Endothelial cell of umbilical vein (primary cell): ENCODE measurements around the gene SCN10A. TPM values are rescaled to one million over a fixed set of nuclear protein-coding genes. Genes with fewer than 3 reads are reported as not detected.

Experiments
- BruUV-seq: library from RNA; stranded (reverse); fragments of 400-500 nt; replicated peaks from 2 replicates; lab custom pipeline; 2021; lab: Mats Ljungman, UMichigan
- CTCF ChIA-PET: fragments of 300-600, 350-600 bp; sonication (Branson Sonifier 250); formaldehyde crosslinking; loops from one replicate; lab custom pipeline; 2021; ENCODE audit warnings: antibody characterized with exemption, inconsistent platforms; lab: Charles Lee
- POLR2A ChIA-PET: fragments of 300-600, 350-600 bp; sonication (Branson Sonifier 250); formaldehyde crosslinking; loops from one replicate; lab custom pipeline; 2021; ENCODE audit warnings: antibody characterized with exemption, inconsistent platforms; lab: Charles Lee
- DNase-seq: peaks from one replicate; pipeline ENCODE4 v3.0.0-alpha.2; 2011; ENCODE audit warnings: low read depth, low spot score
- FAIRE-seq: peaks from 2 replicates; lab custom pipeline; 2011; peaks lifted over from hg19 to GRCh38; lab: Jason Lieb, UNC
- H2AFZ ChIP-seq: 2 replicates; pipeline ENCODE4 v1.6.0; 2012; ENCODE audit warnings: low read depth, low read length, control low read depth, inconsistent platforms
- H3K27ac ChIP-seq: 2 replicates; pipeline ENCODE4 v1.5.1; 2011; ENCODE audit warnings: low read depth, mild to moderate bottlenecking, control low read depth, low read length, moderate library complexity; ENCODE audit not compliant: insufficient read depth
- H3K27me3 ChIP-seq, 2 experiments: 2 replicates each; pipeline versions ENCODE4 v1.6.0 to v1.6.1; 2011; ENCODE audit warnings: low read length in 2 of 2, mixed read lengths in 1 of 2; ENCODE audit not compliant: control insufficient read depth in 2 of 2, insufficient read depth in 2 of 2
- H3K36me3 ChIP-seq, 2 experiments: 2 replicates in 1 of 2; 3 replicates in 1 of 2; pipeline ENCODE4 v1.5.1; 2011; ENCODE audit warnings: low read length in 2 of 2, mild to moderate bottlenecking in 1 of 2, moderate library complexity in 1 of 2; ENCODE audit not compliant: control insufficient read depth in 2 of 2, insufficient read depth in 2 of 2; ENCODE audit errors: extremely low read depth in 1 of 2
- H3K4me1 ChIP-seq: 3 replicates; pipeline ENCODE4 v1.5.1; 2011; ENCODE audit warnings: mild to moderate bottlenecking, low read length; ENCODE audit not compliant: control insufficient read depth, insufficient read depth; ENCODE audit errors: extremely low read depth
- H3K4me2 ChIP-seq: 2 replicates; pipeline ENCODE4 v1.6.1; 2011; ENCODE audit warnings: low read length, control low read depth, mixed read lengths; ENCODE audit not compliant: insufficient read depth
- H3K4me3 ChIP-seq, 3 experiments: fragments of 200-600 bp in 1 of 3; sonication (generic), shearing (Covaris generic) in 1 of 3; replicated peaks in 1 of 3; 2 replicates each; pipeline ENCODE4 v1.5.1; 2011 to 2016; ENCODE audit warnings: control low read depth in 3 of 3, low read length in 3 of 3, mild to moderate bottlenecking in 2 of 3, inconsistent platforms in 1 of 3, low read depth in 1 of 3, moderate library complexity in 1 of 3; ENCODE audit not compliant: insufficient read depth in 1 of 3
- H3K79me2 ChIP-seq: 2 replicates; pipeline ENCODE4 v1.6.0; 2012; ENCODE audit warnings: low read length, inconsistent platforms; ENCODE audit not compliant: control insufficient read depth, insufficient read depth
- H3K9ac ChIP-seq: replicated peaks from 2 replicates; pipeline ENCODE3; 2011; ENCODE audit warnings: low read length, control low read depth; ENCODE audit not compliant: insufficient read depth; ENCODE audit errors: extremely low read depth
- H3K9me1 ChIP-seq: replicated peaks from 3 replicates; pipeline ENCODE4 v1.6.0; 2011; ENCODE audit warnings: mild to moderate bottlenecking, low read length; ENCODE audit not compliant: control insufficient read depth, insufficient read depth; ENCODE audit errors: extremely low read depth
- H3K9me3 ChIP-seq: replicated peaks from 2 replicates; pipeline ENCODE4 v1.5.1; 2012; ENCODE audit warnings: low read length, inconsistent platforms; ENCODE audit not compliant: control insufficient read depth, insufficient read depth
- H4K20me1 ChIP-seq: replicated peaks from 2 replicates; pipeline ENCODE3; 2011; ENCODE audit warnings: mild to moderate bottlenecking, low read length; ENCODE audit not compliant: control insufficient read depth, insufficient read depth; ENCODE audit errors: extremely low read depth
- EZH2 ChIP-seq: IDR thresholded peaks from 2 replicates; pipeline ENCODE4 v1.6.1; 2012; ENCODE audit warnings: borderline replicate concordance, low read depth, mild to moderate bottlenecking, moderate library complexity, low read length, inconsistent platforms; ENCODE audit not compliant: severe bottlenecking
- FOS ChIP-seq: IDR thresholded peaks from 2 replicates; pipeline ENCODE4 v1.6.1; 2011; ENCODE audit warnings: mild to moderate bottlenecking, low read length, moderate library complexity, borderline replicate concordance; ENCODE audit not compliant: insufficient read depth
- GATA2 ChIP-seq: IDR thresholded peaks from 2 replicates; pipeline ENCODE4 v1.7.0; 2011; ENCODE audit warnings: low read depth, mild to moderate bottlenecking, moderate library complexity, mixed read lengths, low read length; ENCODE audit not compliant: insufficient read length, insufficient read depth
- JUN ChIP-seq: IDR thresholded peaks from 2 replicates; pipeline ENCODE4 v1.6.1; 2011; ENCODE audit warnings: borderline replicate concordance, low read depth; ENCODE audit not compliant: insufficient read length, insufficient read depth
- MYC ChIP-seq: IDR thresholded peaks from one replicate; pipeline ENCODE4 v1.6.1; 2011; ENCODE audit warnings: mild to moderate bottlenecking, low read depth, low read length
- POLR2A ChIP-seq: IDR thresholded peaks from 2 replicates; pipeline ENCODE4 v1.6.1; 2012; ENCODE audit warnings: low read depth, mild to moderate bottlenecking, control low read depth, low read length
- POLR2AphosphoS5 ChIP-seq: IDR thresholded peaks from 2 replicates; pipeline ENCODE4 v1.6.1; 2012; ENCODE audit warnings: low read depth, mild to moderate bottlenecking, control low read depth, low read length, moderate library complexity; ENCODE audit not compliant: insufficient read depth
- dilution Hi-C: fragments of 300-500 bp; cut with MboI; formaldehyde crosslinking; loops from one replicate; pipeline ENCODE4 v1.15.0; 2019; ENCODE audit warnings: low sequenced_read_pairs; ENCODE audit not compliant: extremely low pct_ligation_motif_present
- intact Hi-C: fragments of 100-400 bp; cut with micrococcal nuclease; formaldehyde crosslinking; loops from one replicate; pipeline ENCODE4 v1.10.0; 2022
- polyA plus RNA-seq, 4 experiments: library from polyadenylated mRNA; depleted of rRNA in 3 of 4; stranded (reverse) in 3 of 4; unstranded in 1 of 4; fragments of >200 nt; gene quantifications; 2 replicates each; pipeline versions ENCODE4 v1.2.1 to v1.2.3, GENCODE V29; 2011 to 2012; ENCODE audit warnings: missing spikeins in 1 of 4
- total RNA-seq: library from RNA; stranded (reverse); gene quantifications from 2 replicates; pipeline ENCODE4 v1.2.3, GENCODE V29; 2021
- TF ChIP-seq, protein P1 (sequence below), 2 donors: IDR thresholded peaks; 1 replicate in 1 of 2; 2 replicates in 1 of 2; pipeline ENCODE4 v1.5.1; 2011; ENCODE audit warnings: low read length in 2 of 2, mild to moderate bottlenecking in 2 of 2, moderate library complexity in 2 of 2, control low read depth in 1 of 2, inconsistent platforms in 1 of 2, low read depth in 1 of 2; ENCODE audit not compliant: insufficient read depth in 1 of 2; ENCODE audit errors: extremely low read depth in 1 of 2
- TF ChIP-seq, protein P2 (sequence below): IDR thresholded peaks from 2 replicates; pipeline ENCODE4 v1.6.1; 2011; ENCODE audit not compliant: insufficient read depth, insufficient read length

Gene SCN10A
- total and polyA plus RNA-seq, 2 donors (not counting 3 experiments of a cell fraction or from before 2014, with no cell fraction given): 0.07 TPM; not detected in 1

DNA sequence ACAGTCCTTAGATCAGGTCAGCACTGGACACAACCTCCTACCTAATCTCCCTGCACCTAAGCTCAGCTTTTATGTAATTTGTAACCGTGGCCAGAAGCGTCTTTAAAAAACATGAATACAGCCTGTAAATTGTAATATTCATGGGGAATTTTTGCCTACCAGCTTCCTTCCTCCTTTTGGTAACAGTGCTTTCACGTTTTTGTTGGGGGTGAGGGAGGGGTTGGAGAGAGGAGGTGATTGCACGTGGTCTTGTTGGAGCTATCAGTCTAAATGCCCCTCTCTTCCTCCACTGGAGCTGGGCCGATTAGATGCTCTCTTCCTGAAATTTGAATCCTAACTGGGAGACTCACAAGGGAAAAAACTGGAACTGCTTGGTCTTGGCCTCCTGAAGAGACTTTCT is 131.5 kb downstream of the SCN10A start:
- ChIA-PET CTCF (interaction anchor here (2.0 kb wide), 1 partner anchor 29 kb away, joined by 5 read pairs; no protein-coding TSS in a partner anchor), POLR2A (no interaction called here)
- Histone ChIP-seq H4K20me1 (no peaks in the 10 kb centered on the region), H3K27me3 (peaks cover 0 to 13% of the 10 kb centered on the region in 2 experiments), H3K27ac (no peak overlapping the region), H3K79me2 (no peaks in the 10 kb centered on the region), H3K9me1 (no peaks in the 10 kb centered on the region), H3K4me1 (no peaks in the 10 kb centered on the region), H3K4me3 (no peak overlapping the region), H3K9me3 (no peaks in the 10 kb centered on the region), H3K36me3 (no peaks in the 10 kb centered on the region), H3K9ac (no peak overlapping the region), H2AFZ (no peak overlapping the region), H3K4me2 (no peak overlapping the region)
- DNase-seq (no peak), FAIRE-seq (no peak)
- no TSS peak for BruUV-seq
- dilution Hi-C loops (no loop called here), intact Hi-C loops (no loop called here)
- TF ChIP-seq FOS (no peak), MYC (no peak), EZH2 (no peak), POLR2AphosphoS5 (no peak), GATA2 (no peak), POLR2A (no peak), JUN (no peak)
- TF ChIP-seq, protein P1, sequence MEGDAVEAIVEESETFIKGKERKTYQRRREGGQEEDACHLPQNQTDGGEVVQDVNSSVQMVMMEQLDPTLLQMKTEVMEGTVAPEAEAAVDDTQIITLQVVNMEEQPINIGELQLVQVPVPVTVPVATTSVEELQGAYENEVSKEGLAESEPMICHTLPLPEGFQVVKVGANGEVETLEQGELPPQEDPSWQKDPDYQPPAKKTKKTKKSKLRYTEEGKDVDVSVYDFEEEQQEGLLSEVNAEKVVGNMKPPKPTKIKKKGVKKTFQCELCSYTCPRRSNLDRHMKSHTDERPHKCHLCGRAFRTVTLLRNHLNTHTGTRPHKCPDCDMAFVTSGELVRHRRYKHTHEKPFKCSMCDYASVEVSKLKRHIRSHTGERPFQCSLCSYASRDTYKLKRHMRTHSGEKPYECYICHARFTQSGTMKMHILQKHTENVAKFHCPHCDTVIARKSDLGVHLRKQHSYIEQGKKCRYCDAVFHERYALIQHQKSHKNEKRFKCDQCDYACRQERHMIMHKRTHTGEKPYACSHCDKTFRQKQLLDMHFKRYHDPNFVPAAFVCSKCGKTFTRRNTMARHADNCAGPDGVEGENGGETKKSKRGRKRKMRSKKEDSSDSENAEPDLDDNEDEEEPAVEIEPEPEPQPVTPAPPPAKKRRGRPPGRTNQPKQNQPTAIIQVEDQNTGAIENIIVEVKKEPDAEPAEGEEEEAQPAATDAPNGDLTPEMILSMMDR (IDR thresholded peaks at IDR 0.05; ENCODE audit: extremely low read depth in 1 of 2, insufficient read depth in 1 of 2, low read depth in 1 of 2, low read length in 2 of 2): no peak
- TF ChIP-seq, protein P2, sequence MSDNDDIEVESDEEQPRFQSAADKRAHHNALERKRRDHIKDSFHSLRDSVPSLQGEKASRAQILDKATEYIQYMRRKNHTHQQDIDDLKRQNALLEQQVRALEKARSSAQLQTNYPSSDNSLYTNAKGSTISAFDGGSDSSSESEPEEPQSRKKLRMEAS: no peak
